CD1c-positive myeloid dendritic cell (primary cell): ENCODE data around the gene SOX15.
A peak's percentile ranks its signal among the peaks of the same experiment; 100 is the strongest.

Experiments used
- DNase-seq: peaks from one replicate; pipeline ENCODE4 v3.0.0-alpha.2; 2016; ENCODE audit errors: extremely low spot score

Gene SOX15

DNA sequence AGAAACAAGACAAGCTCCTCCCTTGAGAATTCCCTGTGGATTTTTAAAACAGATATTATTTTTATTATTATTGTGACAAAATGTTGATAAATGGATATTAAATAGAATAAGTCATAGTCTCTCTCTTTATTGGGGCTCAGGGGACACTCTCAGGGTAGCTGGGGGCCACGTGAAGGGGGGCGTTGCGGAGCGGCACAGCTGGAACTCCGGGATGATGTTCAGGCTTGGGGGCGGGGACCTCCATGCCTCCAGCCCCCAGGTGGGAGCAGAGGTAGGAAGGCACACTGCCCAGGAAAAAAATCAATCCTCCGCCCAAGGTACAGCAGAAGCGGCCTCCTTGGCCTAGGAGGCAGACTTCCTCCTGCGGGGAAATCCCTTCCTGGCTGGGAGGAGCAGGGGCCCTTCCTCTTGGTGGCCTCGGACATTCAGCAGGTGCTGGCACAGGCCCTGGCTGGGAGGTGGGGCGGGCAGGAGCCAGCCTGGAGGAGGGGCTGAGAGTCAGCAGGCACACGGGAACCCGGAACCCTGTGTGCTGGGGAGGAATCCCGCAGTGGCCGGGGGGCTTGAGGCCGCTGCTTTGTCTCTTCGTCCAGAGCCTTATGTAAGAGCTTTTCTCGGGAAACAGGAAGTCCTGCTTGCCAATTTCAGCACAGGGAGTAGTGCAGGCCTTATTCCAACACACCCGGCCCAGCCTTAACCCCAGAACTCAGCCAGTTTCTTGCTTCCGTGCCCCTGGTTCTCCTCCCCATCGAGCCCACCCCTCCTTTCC, 31.9 kb downstream of the SOX15 start:
- DNase-seq: peak; percentile 93

DNA sequence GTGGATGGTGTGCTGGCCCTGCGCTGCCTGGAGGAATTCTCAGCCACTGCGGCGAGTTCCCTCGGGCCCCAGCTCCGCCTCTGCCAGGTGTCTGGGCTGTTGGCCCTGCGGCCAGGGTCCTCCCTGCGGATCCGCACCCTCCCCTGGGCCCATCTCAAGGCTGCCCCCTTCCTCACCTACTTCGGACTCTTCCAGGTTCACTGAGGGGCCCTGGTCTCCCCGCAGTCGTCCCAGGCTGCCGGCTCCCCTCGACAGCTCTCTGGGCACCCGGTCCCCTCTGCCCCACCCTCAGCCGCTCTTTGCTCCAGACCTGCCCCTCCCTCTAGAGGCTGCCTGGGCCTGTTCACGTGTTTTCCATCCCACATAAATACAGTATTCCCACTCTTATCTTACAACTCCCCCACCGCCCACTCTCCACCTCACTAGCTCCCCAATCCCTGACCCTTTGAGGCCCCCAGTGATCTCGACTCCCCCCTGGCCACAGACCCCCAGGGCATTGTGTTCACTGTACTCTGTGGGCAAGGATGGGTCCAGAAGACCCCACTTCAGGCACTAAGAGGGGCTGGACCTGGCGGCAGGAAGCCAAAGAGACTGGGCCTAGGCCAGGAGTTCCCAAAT, 32.6 kb downstream of the SOX15 start:
- DNase-seq: no peak

DNA sequence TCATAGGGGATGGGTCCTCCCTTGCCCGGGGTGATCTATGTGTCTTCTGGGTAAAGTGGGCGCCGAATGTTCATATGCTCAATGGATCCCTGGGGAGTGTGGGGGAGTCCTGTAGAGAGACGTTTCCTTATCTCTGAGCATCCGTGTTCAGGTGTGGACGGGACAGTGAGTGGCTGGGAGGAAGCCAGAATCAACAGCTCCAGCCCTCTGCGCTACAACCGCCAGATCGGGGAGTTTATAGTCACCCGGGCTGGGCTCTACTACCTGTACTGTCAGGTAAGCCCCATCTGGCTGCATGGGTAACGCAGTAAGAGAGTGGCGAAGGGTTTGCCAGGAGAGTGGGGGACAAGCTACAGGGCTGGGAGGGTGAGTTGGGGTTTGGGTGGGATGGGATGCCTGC, 33.3 kb downstream of the SOX15 start:
- no peak for DNase-seq

DNA sequence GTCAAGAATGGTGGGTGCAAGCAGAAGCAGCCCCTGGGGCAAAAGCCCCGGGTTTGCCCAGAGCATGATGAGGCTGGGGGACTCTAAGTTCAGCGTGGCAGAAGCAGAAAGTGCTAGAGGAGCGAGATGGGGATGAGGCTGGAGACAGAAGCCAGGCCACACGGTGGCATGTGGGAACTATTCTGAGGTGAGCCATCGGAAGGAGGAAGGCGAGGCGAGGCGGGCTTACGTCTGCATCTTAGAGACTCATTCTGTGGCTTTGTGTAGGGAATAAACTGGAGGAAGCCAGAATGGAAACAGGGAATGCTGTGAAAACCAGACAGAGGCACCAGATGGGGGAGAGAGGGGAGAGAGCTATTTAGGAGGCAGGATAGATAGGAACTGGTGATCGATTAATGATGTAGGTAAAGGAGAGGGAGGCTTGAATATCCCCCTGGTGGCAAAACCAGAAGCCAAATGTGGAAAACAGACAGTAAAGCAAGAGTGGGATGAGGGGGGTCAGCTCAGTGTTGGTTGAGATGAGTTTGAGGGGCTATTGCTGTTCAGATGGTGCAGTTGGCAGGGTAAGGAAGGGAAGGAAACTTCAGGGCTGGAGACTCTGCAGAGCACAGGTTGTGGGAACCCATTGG, 34.5 kb downstream of the SOX15 start:
- DNase-seq: no peak

DNA sequence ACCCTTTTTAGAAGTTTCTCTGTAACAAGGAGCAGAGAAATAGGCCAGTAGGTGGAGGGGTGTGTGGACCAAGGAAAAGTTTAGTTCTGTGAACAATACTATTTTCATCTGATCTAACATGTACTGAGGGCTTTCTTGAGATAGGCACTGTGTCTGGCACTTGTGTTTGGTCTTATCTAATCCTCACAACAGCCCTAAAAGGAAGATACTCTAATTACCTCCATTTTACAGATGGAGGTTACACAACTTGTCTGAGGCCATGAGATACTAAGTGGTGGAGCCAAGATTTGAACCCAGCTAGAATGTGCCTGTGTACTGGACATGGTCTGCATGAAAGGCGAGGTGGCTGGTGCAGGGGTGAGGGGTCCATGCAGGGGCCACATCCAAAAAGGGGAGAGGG, 36.5 kb downstream of the SOX15 start:
- DNase-seq: no peak

DNA sequence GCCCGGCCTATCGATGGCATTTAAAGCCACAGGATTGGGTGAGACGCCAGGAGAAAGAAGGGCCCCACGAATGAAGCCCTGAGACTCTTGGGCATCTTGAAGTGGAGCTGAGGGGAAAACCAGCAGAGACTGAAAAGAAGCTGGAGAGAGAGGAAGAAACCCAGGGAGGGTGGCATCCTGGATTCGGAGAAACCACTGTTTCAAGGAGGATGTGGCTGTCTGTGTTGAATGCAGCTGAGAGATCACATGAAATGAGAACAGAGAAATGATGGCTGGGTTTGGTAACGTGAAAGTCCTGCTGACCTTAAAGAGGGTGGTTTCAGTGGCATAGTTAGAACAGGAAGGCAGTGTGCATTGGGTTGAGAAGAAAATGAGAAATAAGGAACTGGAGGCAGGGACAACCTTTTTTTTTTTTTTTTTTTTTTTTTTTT, 37.3 kb downstream of the SOX15 start:
- DNase-seq: peak; percentile 90

DNA sequence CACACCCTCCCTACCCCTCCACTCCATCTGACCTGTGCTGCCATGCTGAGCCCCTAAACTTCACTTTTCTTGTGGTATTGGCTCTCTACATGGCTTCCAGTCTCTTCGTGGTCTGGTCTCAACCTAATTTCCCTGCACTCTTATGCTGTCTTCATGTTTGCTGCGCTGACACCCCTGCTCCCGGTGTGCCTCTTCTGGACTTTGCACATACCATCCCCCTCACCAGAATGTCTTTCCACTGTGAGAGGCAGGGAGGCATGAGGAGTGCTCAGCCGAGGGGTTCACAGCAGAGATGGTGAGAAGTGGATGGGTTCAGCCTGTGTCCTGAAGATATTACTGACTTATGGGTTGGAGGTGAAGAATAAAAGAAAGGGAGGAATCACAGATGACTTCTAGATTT, 38.5 kb downstream of the SOX15 start:
- DNase-seq: no peak

DNA sequence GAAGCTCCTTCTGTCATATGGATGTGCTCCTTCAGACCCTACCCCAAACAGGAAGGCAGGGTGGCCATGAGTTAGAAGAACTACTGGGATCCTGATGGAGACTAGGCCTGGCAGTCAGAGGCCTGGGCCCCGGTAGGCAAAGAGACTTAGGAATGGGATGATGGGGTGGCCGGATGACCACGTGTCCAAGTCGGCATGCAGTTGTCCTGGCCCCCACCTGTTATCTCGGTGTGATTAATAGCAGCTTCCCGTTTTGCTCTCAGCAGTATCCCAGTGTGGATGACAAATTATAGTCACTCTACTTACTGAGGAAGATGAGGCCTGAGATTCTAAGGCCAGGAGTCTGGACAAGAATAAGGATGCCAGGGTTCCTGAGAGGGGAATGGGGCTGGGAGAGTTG, 39.5 kb downstream of the SOX15 start:
- no peak for DNase-seq

DNA sequence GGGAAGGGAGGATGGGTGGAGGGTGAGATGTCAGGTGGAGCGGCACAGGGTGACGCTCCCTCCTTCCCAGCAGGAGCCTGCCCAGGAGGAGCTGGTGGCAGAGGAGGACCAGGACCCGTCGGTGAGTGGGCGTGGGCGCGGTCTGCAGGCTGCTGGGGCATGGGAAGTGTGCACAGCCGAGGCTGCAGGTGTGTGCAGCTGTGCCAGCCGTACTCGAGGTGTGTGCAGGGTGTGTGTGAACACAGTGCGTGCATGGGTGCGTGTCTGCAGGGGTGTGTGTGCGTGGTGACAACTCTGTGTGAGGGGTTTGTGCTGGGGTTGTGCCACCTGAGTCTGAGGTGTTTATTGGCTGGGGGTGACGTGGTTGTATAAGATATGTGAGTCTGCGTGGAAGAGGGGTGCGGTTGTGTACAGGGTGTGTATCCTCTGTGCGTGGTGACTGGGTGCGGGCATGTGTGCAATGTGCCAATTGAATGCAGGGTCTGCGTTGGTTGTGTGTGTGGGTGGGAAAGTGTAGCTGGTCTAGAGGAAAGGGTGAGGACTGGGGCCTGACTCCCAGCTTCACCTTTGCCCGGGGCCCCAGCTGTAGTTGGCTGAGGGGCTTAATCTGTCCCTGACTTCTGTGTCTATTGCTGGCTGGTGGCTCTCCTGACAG, 40.4 kb downstream of the SOX15 start:
- no peak for DNase-seq

DNA sequence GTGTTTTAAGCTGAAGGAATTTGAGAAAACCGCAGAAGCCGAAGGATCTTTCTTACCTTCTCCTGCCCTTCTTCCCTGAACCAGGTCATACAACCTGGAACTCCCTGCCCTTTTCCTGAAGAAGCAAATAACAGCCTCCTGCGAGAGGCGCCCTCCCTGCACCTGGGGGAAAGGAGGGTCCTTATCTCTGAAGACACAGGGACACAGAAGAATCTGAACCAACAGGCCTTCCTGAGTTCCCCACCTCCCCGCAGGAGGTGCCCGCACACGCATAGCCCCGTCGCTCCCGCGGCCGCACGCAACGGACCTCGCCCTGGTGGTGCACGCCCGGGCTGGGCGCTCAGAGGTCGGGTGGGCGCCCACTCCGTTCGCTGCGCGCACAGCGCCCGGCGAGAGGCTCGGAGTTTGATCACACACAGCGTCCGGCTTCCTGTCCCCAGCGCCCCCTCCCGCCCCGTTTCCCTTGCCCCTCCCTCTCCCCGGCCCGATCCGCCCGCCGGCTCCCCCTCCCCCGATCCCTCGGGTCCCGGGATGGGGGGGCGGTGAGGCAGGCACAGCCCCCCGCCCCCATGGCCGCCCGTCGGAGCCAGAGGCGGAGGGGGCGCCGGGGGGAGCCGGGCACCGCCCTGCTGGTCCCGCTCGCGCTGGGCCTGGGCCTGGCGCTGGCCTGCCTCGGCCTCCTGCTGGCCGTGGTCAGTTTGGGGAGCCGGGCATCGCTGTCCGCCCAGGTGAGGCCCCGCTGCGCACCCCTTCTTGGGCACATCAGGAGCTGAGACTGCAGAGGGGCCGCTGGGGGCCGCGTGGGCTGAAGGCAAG, 41.1 kb downstream of the SOX15 start, which contains the start of gene TNFSF12:
TSS of gene TNFSF12 (plus strand) at position 474 of the 816 bp plus-strand sequence. CDS start at position 570, 96 bp downstream.
- DNase-seq: peak; percentile 66

DNA sequence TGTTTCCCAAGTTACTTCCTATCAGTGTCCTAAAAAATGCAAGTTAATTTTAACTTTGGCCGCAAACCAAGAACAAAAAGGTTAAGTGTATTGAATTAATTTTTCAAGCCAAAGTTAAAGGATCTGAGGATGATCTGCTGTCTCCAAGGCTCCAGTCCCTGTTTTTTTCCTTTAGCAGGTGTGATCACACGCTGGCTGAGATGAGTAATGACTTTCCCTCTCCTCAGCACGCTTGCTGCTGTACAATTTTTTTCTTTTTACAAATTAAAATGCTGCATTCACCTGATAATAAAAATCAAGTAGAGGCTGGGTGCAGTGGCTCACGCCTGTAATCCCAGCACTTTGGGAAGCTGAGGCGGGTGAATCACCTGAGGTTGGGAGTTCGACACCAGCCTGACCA, 45.0 kb downstream of the SOX15 start:
- no peak for DNase-seq

DNA sequence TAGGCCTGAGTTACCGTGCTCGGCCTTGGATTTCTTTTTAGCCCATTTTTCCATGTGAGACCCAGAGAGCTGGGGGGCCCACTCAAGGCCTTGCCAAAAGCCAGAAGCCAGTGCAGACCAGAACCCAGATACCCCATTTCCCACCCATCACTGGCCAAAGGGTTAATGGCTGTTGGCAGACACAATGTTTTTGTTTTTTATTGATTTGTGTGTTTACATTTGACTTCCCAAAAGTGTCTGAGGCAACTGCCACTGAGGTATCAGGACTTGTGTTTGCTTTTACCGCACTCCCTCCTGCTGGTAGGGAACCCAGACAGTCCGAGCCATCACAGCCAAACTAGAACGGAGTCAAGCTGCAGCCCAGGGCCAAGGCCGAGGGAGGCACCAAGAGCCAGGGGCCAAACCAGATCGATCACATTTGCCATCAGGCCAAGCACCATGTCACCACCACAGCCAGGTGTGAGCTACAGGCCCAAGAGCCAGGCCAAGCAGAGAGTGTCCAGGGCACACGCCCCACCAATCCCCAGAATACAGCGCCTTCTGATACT, 48.7 kb downstream of the SOX15 start:
- no peak for DNase-seq

DNA sequence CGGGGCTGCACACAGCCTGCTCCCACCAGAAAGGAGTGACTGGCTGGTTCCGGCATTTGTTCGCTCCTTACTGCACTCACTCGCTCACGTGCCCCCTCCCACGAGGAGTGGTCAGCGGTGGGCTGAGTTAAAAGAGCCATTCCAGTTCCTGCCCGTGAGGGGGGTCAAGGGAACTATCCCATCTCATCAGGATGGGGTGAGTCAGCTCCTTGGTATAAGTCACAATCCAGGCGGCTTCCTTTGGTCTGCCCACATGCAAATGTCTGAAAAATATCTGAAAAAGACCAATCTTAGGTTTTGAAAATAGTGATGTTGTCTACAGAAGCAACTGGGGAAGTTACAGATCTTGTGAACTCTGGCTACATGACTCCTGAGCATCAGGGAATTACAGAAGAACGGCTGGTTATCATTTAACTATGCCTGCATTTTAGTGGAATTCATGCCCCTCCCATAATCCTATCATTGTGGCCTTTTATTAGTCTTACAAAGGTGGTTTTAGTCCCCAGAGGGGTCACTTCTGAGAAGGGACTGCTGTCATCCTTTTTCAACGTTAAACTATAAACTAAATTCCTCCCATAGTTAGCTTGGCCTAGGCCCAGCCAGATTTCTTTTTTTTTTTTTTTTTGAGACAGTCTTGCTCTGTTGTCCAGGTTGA, 50.9 kb downstream of the SOX15 start:
- DNase-seq: no peak
